Stimulated activated naive CD8-positive, alpha-beta T cell treated with anti-CD3 and anti-CD28 coated beads, Interleukin-15, Interleukin-2, amounts not matched to agents 100 U/mL and 50 U/mL, for 24 hours (primary cell): ENCODE measurements around the gene BET1.

Source experiments
- ATAC-seq: fragments of 150-1000 bp; cut with Tn5 transposase; one replicate; pipeline ENCODE4 v1.10.0; 2021
- DNase-seq: peaks from one replicate; pipeline ENCODE4 v3.0.0; 2021

BET1 gene

DNA sequence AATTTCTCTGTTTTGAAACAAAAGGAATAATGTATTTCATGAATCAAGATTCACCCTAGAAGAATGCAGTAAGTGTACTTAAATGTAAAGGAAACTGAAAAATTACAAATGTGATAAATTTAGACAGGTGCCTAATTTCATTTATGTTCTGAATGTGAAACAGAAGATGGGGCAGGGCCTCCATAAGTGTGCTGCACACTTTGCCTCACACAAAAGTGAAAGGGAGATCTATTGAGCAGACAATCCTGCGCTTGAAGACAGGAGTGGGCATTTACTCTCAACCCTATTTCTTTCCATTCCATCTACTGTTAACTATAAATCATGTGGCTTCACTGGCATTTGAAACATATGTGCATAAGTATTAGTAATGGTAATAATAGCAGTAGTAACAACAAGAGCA, 46.4 kb downstream of the BET1 start:
- ATAC-seq (no peak), DNase-seq (no peak)

DNA sequence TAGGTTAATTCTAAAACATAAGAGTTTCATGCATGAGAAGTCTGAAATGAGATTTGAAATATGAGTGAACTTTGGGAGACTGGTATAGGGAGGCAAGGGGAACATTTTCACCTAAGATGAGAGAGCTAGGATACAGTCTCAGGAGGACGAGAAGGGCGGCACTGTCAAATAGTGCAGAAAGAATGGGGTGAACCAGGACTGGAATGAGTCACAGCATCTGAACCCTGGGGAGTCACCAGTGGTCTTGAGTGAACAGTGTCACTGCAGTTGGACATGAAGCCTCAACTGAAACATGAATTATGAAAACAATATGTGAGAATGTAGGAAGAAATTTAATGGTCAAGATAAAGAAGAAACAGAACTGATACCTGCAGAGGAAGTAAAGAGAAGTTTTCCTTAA, 48.9 kb downstream of the BET1 start:
- ATAC-seq (no peak), DNase-seq (no peak)

DNA sequence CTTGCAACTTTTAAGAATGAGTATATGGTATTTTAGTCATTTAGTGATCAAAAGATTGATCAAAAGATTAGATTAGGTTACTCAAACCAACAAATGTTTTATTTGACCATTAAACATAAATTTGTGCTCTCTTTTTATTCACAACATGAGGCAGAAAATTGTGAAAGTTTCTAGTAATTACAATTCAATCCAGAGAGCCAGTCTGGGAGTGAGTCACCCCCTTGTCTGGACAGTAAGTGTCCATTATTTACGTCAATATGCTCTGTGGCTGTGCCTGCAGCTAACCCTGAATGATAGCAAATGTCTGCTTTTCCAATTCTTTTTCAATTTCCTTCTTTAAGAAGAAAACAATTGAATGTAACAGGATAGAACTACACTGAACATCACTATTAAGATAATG, 54.7 kb downstream of the BET1 start:
- no peak for ATAC-seq
- no peak for DNase-seq

DNA sequence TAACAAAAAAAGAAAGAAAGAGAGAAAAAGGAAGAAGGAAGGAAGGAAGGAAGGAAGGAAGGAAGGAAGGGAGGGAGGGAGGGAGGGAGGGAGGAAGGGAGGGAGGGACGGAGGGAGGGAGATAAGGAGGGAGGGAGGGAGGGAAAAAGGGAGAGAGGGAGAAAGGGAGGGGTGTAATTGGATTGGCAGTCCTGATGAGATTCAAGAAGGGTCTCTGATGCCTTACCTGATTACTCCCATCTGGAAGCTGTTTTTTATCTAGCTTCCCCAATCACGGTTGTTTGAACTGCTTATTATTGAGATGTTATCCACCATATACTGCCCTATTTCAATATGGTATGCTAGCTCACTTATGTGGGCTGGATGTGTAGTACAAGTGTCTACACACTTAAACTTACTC, 55.3 kb downstream of the BET1 start:
- DNase-seq = no peak
- no peak for ATAC-seq

DNA sequence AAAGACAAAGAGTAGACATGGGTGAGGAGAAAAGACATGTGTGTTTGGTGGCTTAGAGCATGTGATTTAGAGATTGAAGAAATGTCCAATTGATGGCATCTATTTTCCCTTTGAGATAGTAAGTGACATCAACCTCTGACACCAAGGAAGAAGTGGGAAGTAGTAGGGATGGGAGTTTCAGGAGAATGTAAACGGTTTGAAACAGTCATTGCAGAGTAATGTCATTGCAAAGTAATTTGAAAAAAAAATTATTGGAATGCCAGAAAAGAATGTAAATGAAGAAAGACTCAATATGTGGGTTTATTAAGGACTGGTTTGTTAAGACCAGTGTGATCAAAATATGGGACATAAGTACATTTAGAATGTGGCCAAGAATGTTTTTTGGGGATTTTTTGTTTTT, 56.0 kb downstream of the BET1 start:
- DNase-seq = no peak
- ATAC-seq = no peak

DNA sequence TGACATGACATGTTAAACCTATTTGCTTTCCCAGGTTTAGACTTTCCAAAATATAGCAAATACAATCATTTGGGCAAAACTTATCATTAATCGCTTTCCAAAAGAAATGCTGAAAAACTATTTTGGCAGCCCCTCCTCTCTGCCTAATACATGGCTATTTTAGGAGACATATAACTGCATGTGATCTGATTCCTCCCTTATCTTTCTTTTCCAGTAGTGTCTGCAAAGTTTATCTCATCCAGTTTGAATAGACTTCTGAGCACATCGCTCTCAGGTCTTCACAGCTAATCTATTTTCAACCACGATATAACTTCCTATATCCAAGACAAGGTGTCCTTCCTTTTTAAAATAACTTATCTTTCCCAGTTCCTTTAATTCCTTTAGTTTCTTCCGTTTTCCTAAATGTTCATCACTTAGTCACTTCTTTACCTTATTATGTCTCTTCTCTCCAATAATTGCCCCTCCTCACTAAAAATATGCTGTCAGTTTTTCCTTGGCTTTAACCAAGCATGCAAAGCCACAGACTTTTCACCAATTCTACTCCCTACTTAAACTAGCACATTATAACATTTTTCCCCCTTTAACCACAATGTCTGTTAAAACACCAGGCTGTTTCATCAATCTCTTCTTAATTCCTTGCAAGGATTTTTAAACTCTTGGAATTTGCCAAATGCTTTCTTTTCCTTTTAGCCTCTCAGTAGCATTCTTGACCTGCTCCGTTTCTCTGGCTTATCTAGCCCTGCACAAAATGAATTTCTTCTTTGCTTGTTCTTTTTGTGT, 58.2 kb downstream of the BET1 start:
- no peak for DNase-seq
- no peak for ATAC-seq

DNA sequence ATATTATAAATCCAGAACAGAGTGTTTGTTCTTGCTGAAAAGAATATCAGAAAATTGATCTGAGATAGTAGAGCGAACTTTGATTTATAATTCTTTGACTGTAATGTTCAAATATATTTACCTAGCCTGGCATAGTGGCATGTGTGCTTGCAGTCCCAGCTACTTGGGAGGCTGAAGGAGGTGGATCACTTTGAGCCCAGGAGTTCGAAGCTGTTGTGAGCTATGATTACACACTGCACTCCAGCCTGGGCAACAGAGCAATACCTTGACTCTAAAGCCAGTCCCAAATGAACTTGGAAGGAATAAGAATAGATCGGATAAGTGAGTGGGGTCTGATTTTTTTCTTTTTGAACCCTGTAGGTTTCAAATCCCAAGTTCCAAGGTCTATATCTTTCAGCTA, 59.1 kb downstream of the BET1 start:
- DNase-seq = no peak
- ATAC-seq = no peak

DNA sequence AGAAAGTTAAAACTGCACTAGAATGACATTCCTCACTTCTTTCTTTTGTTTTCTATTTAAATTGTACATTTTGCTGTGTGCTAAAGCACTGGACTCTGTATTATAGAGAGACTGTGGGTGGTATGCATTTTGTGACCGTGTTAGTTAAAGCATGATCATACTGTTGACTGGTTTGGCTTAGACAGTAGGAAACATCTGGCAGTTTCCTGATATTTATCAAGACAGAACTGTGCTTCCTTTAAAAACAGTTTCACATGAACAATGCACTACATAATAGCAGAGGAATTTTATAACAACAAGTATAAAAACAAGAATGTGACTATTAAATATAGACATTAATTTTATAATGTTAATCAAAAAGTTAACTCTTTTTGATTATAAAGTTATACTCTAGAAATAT, 59.5 kb downstream of the BET1 start:
- DNase-seq (no peak), ATAC-seq (no peak)

DNA sequence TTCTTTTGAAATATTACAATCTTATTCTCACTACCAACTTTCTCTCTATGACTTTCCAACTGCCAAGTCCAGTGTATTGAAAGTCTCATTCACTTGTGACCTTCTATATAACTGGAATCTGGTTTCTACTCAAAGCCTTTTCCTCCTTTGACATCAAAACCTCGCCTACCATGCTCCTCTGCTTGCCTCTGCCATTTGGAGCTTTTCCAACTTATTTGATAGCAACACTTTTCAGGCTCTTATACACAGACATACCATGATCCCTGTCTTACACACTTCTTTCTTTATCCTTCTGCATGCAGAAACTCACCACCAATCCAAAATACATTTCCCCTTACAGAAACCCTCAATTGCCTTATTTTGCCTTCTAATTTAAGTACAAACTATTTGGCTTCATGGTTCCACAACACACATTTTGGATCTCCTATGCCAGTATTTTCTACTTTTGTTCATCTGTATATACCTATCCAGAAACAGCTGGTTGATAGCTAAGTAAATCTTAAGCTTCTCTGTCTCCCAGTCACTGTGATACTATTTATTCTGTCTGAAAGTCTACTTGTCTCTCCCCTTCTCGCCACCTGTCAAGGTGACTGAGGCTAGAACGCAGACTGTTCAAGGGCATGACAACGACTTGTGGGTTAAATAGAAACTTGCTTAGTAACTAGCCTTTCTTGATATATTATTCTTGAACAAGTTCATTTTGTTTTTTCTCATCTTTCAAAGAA, 60.2 kb downstream of the BET1 start:
- ATAC-seq (no peak), DNase-seq (no peak)
